Adrenal gland (tissue), 5 donors: Measurements from ENCODE around the gene TEKTIP1.

Experiments
- CTCF ChIP-seq, 6 experiments: fragments of 450-650 bp in 4 of 6; fragments of 200-600 bp in 2 of 6; sonication (generic) in 1 of 6; IDR thresholded peaks; 1 replicate in 5 of 6; 2 replicates in 1 of 6; pipeline versions ENCODE4 v1.5.1 to v1.8.0; 2016 to 2021; ENCODE audit warnings: antibody characterized with exemption in 6 of 6, mild to moderate bottlenecking in 2 of 6, moderate library complexity in 1 of 6
- POLR2A ChIP-seq, 2 donors: fragments of 450-650 bp; IDR thresholded peaks; one replicate each; pipeline ENCODE4 v1.6.1; 2017; ENCODE audit warnings: antibody characterized with exemption in 2 of 2, mild to moderate bottlenecking in 2 of 2, moderate library complexity in 1 of 2
- donor health status: DM: no; HTN: no; CAD: no.

DNA sequence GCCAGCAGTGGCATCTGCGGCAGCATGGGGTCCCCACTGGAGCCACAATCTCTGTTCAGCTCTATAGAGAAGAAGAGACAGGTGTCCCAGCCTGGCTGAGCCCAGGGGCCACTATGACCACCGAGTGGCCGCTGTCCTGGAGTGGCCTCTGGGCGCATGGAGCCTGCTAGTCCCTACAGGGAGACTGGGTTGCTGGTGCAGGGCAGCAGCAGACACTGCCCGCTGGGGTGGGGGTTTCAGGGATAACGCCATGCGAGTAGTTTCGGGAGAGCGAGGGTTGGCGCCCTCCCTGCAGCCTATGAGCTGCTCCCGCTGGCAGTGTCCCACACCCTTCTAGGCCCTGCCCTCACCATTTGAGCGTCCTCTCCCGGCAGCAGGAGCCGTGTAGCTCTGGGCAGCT, 10.9 kb upstream of the TEKTIP1 start:
- TF ChIP-seq CTCF (IDR thresholded peaks at IDR 0.05) = no peak
- no peak for TF ChIP-seq POLR2A (IDR thresholded peaks at IDR 0.05)
